ENCODE results near the gene ECT2L. TPM values are rescaled to one million over a fixed set of nuclear protein-coding genes. Genes with fewer than 3 reads are reported as not detected.
"Not testable (repeated sequence)": the region's sequence is repeated elsewhere in the genome, so short reads cannot be mapped to it uniquely, and the experiment has no call there.

ECT2L gene
- total and polyA plus RNA-seq, 7 experiments from 2014 or later, result 0.13 to 0.27 (median 0.15) TPM; not detected in 4

DNA sequence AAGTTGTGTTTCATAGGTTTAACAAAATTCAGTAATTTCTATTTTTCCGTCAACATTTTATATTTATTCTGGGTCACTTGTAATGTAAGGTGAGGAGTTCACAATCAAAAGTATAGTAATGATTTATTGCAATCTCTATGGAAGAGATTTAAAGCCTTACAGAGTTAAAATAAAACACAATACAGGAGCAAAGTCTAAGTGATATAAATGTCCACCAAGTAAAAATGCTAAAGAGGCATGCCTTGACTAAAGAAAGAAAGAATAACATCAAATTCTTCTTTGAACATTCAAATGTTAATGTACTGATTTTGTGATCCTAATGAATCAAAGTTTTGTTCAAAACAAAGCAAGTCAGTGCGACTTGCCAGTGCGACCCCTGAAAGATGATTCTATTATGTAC is 130.7 kb downstream of the ECT2L start:
- Mint-ChIP-seq H3K36me3 (peaks cover 4 to 41% (median 24%) of the 10 kb centered on the region in 5 donors), H3K27ac (no peak overlapping the region), H3K4me1 (peaks cover 0 to 5% (median 1%) of the 10 kb centered on the region in 7 donors), H3K4me3 (no peak overlapping the region), H3K27me3 (no peaks in the 10 kb centered on the region), H3K9me3 (no peaks in the 10 kb centered on the region)
- ChIA-PET POLR2A (no interaction called here), CTCF (interaction anchor here (0.6 kb wide), 1 partner anchor 593 kb away, joined by 3 read pairs; no protein-coding TSS in a partner anchor)
- intact Hi-C loops (cut with micrococcal nuclease), result no loop called here
- ATAC-seq (no peak), DNase-seq (no peak)
- H3K36me3 ChIP-seq (ENCODE audit: control insufficient read depth in 2 of 3, insufficient read depth in 3 of 3, low read length in 3 of 3), result peaks cover 0 to 14% (median 0%) of the 10 kb centered on the region in 3 experiments
- H3K27ac ChIP-seq (ENCODE audit: low read depth, low read length), result no peak overlapping the region
- H3K4me1 ChIP-seq (ENCODE audit: control insufficient read depth in 2 of 2, insufficient read depth in 2 of 2, low read length in 2 of 2), result no peaks in the 10 kb centered on the region
- no peaks in the 10 kb centered on the region for H3K27me3 ChIP-seq (ENCODE audit: control insufficient read depth in 2 of 2, insufficient read depth in 2 of 2, low read length in 2 of 2)
- no peaks in the 10 kb centered on the region for H3K9me3 ChIP-seq (ENCODE audit: control insufficient read depth in 2 of 3, low read length in 3 of 3)
- H3K4me3 ChIP-seq (ENCODE audit: low read length), result no peak overlapping the region

DNA sequence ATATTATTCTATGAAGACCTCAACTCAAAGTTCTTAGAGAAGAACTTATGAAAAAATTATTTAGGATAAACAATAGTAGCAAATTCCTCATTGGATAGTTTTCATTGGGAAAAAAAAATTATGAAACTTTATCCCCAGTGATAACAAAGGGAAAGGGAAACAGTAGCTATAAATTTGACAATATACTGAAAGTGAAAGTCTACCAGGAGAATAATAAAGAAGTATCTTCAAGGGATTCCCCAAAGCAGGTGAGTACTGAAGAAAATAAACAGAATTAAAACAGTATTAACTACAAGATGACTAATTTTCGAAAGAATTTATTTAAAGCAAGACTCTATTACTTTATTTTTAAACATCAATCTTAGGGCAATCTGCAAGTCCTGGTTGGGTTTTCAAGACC is 135.8 kb downstream of the ECT2L start:
- H3K4me1 ChIP-seq (ENCODE audit: control insufficient read depth in 2 of 2, insufficient read depth in 2 of 2, low read length in 2 of 2), result peaks cover 3 to 4% of the 10 kb centered on the region in 2 donors
- intact Hi-C loops (cut with micrococcal nuclease), result loop anchor here in 1 of 2 donors (5.0 kb wide), 2 partner anchors 241 to 431 kb away; no protein-coding TSS in a partner anchor
- H3K4me3 ChIP-seq (ENCODE audit: low read length), result no peak overlapping the region
- H3K27me3 ChIP-seq (ENCODE audit: control insufficient read depth in 2 of 2, insufficient read depth in 2 of 2, low read length in 2 of 2), result no peaks in the 10 kb centered on the region
- Mint-ChIP-seq H3K4me3 (no peak overlapping the region), H3K4me1 (peaks cover 0 to 13% (median 12%) of the 10 kb centered on the region in 7 donors), H3K9me3 (peaks cover 0 to 3% (median 0%) of the 10 kb centered on the region in 11 donors), H3K27ac (peak overlapping the region in 2 of 9 donors; percentile 3 to 19), H3K36me3 (peaks cover under 1 to 53% (median 28%) of the 10 kb centered on the region in 5 donors), H3K27me3 (no peaks in the 10 kb centered on the region)
- peaks cover 0 to 14% (median 0%) of the 10 kb centered on the region in 3 experiments for H3K36me3 ChIP-seq (ENCODE audit: control insufficient read depth in 2 of 3, insufficient read depth in 3 of 3, low read length in 3 of 3)
- ChIA-PET CTCF (interaction anchor here (0.8 kb wide), 1 partner anchor 182 kb away, joined by 3 read pairs; no protein-coding TSS in a partner anchor), POLR2A (no interaction called here)
- DNase-seq, result no peak
- no peak for ATAC-seq
- no peak overlapping the region for H3K27ac ChIP-seq (ENCODE audit: low read depth, low read length)
- no peaks in the 10 kb centered on the region for H3K9me3 ChIP-seq (ENCODE audit: control insufficient read depth in 2 of 3, low read length in 3 of 3)

DNA sequence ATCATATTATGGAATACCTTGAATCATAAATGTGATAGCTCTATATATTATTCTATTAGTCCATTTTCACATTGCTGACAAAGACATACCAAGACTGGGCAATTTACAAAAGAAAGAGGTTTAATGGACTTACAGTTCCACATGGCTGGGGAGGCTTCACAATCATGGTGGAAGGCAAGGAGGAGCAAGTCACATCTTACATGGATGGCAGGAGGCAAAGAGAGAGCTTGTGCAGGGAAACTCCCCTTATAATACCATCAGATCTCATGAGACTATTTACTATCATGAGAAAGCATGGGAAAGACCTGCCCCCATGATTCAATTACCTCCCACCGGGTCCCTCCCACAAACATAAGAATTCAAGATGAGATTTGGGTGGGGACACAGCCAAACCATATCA is 141.0 kb downstream of the ECT2L start:
- intact Hi-C loops (cut with micrococcal nuclease), result not testable (repeated sequence)

DNA sequence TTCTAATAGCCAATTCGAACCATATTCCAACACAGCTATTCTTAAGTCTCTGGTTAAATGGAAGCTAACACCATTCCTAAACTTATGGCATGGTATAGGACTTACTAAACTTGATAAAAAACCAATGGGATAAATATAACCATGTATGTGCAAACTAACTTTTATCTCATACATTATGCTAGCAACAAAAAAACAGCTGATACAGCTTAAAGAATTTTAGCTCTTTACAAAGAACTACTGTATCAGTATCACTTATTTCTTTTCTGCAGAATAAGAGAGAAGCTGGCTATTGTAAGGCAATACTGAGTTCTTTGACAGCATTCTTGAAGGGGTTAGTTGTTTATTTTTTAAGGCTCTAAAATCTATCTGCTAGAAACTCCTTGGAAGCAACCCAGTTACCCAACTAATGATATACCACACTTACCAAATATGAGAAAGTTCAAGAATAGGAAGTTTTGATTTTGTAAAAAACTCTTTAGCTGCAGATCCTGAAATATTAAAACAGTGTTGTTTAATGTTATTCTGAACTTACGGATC is 147.3 kb downstream of the ECT2L start:
- ChIA-PET CTCF (interaction anchor here (0.6 kb wide), 1 partner anchor 55 kb away, joined by 3 read pairs; no protein-coding TSS in a partner anchor), POLR2A (no interaction called here)
- ATAC-seq (no peak), DNase-seq (no peak)
- Histone ChIP-seq H3K4me1 (ENCODE audit: control insufficient read depth in 2 of 2, insufficient read depth in 2 of 2, low read length in 2 of 2) (peaks cover 9 to 10% of the 10 kb centered on the region in 2 donors), H3K9me3 (ENCODE audit: control insufficient read depth in 2 of 3, low read length in 3 of 3) (no peaks in the 10 kb centered on the region), H3K4me3 (ENCODE audit: low read length) (no peak overlapping the region), H3K27ac (ENCODE audit: low read depth, low read length) (no peak overlapping the region), H3K36me3 (ENCODE audit: control insufficient read depth in 2 of 3, insufficient read depth in 3 of 3, low read length in 3 of 3) (peaks cover 0 to 38% (median 9%) of the 10 kb centered on the region in 3 experiments), H3K27me3 (ENCODE audit: control insufficient read depth in 2 of 2, insufficient read depth in 2 of 2, low read length in 2 of 2) (no peaks in the 10 kb centered on the region)
- intact Hi-C loops (cut with micrococcal nuclease), result no loop called here
- H3K4me3 Mint-ChIP-seq, result no peak overlapping the region
- H3K27ac Mint-ChIP-seq, result peak overlapping the region in 1 of 9 donors; percentile 1
- no peaks in the 10 kb centered on the region for H3K27me3 Mint-ChIP-seq
- H3K4me1 Mint-ChIP-seq, result peaks cover 14 to 37% (median 21%) of the 10 kb centered on the region in 7 donors
- peaks cover 0 to 2% (median 0%) of the 10 kb centered on the region in 11 donors for H3K9me3 Mint-ChIP-seq
- H3K36me3 Mint-ChIP-seq, result peaks cover 6 to 73% (median 56%) of the 10 kb centered on the region in 5 donors

More for the DNA sequence above, 141.0 kb downstream of the ECT2L start:
- H3K27me3 Mint-ChIP-seq; POLR2A ChIA-PET; H3K27me3 ChIP-seq (ENCODE audit: control insufficient read depth in 2 of 2, insufficient read depth in 2 of 2, low read length in 2 of 2); H3K27ac ChIP-seq (ENCODE audit: low read depth, low read length); H3K4me3 Mint-ChIP-seq; DNase-seq; ATAC-seq; H3K27ac Mint-ChIP-seq; CTCF ChIA-PET; H3K4me3 ChIP-seq (ENCODE audit: low read length); H3K4me1 ChIP-seq (ENCODE audit: control insufficient read depth in 2 of 2, insufficient read depth in 2 of 2, low read length in 2 of 2); H3K9me3 ChIP-seq (ENCODE audit: control insufficient read depth in 2 of 3, low read length in 3 of 3): not testable (repeated sequence)
- Mint-ChIP-seq H3K36me3 (peaks cover 8 to 72% (median 51%) of the 10 kb centered on the region in 5 donors), H3K4me1 (peaks cover 0 to 10% (median 6%) of the 10 kb centered on the region in 7 donors), H3K9me3 (peaks cover 3 to 15% (median 6%) of the 10 kb centered on the region in 11 donors)
- H3K36me3 ChIP-seq (ENCODE audit: control insufficient read depth in 2 of 3, insufficient read depth in 3 of 3, low read length in 3 of 3), result peaks cover 0 to 21% (median 8%) of the 10 kb centered on the region in 3 experiments

DNA sequence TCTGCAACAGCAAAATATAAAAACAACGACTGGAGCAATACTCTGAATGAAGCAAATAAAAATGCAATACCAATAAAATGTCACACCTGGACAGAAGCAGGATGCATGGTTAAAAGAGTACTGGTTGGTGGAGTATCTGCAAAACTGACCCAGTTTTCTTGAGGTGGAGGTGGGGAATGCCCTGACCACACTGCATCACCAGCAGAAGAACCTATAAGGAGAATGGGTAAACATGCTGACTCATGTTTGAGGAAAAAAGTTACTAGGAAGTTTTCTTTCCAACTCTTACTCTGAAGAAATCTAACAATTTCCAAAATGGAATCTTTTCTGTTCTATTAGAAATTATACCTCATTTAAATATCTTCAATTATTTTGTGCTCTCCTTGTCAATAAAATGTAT is 148.5 kb downstream of the ECT2L start:
- H3K36me3 Mint-ChIP-seq, result peaks cover 6 to 68% (median 49%) of the 10 kb centered on the region in 5 donors
- peaks cover 9 to 10% of the 10 kb centered on the region in 2 donors for H3K4me1 ChIP-seq (ENCODE audit: control insufficient read depth in 2 of 2, insufficient read depth in 2 of 2, low read length in 2 of 2)
- H3K4me3 Mint-ChIP-seq, result no peak overlapping the region
- peaks cover 0 to 4% (median 0%) of the 10 kb centered on the region in 11 donors for H3K9me3 Mint-ChIP-seq
- peak in 1 of 9 donors; percentile 35 for DNase-seq
- no peak overlapping the region for H3K4me3 ChIP-seq (ENCODE audit: low read length)
- H3K9me3 ChIP-seq (ENCODE audit: control insufficient read depth in 2 of 3, low read length in 3 of 3), result no peaks in the 10 kb centered on the region
- no peaks in the 10 kb centered on the region for H3K27me3 Mint-ChIP-seq
- ChIA-PET CTCF (no interaction called here), POLR2A (interaction anchor here (0.6 kb wide), 1 partner anchor 176 kb away, joined by 3 read pairs; no protein-coding TSS in a partner anchor)
- H3K36me3 ChIP-seq (ENCODE audit: control insufficient read depth in 2 of 3, insufficient read depth in 3 of 3, low read length in 3 of 3), result peaks cover 0 to 29% (median 7%) of the 10 kb centered on the region in 3 experiments
- H3K27ac Mint-ChIP-seq, result no peak overlapping the region
- peak; percentile 64 for ATAC-seq
- no peak overlapping the region for H3K27ac ChIP-seq (ENCODE audit: low read depth, low read length)
- H3K27me3 ChIP-seq (ENCODE audit: control insufficient read depth in 2 of 2, insufficient read depth in 2 of 2, low read length in 2 of 2), result no peaks in the 10 kb centered on the region
- intact Hi-C loops (cut with micrococcal nuclease), result no loop called here
- H3K4me1 Mint-ChIP-seq, result peaks cover 23 to 46% (median 32%) of the 10 kb centered on the region in 7 donors

DNA sequence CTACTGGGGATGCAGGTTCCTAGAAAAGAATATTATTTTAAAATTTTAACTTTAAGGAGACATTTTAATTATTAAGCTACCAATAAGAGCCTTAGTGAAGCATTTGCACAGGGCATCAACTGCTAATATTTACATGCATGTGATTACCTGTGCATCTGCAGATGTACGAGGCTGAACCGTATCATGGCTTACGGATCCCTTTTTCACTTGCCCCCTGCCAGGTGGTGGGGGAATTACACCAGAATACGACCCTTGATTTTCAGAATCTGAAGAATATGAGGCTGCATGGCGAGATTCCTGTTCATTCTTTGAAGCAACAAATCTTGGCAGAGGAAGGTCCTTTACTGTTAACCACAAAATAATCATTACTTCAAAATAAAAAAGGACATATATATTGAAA is 149.5 kb downstream of the ECT2L start:
- POLR2A ChIA-PET, result no interaction called here
- Mint-ChIP-seq H3K4me1 (peaks cover 27 to 50% (median 39%) of the 10 kb centered on the region in 7 donors), H3K9me3 (peaks cover 0 to 4% (median 0%) of the 10 kb centered on the region in 11 donors), H3K36me3 (peaks cover 6 to 60% (median 42%) of the 10 kb centered on the region in 5 donors), H3K27ac (peak overlapping the region in 1 of 9 donors; percentile 65), H3K27me3 (no peaks in the 10 kb centered on the region), H3K4me3 (no peak overlapping the region)
- DNase-seq, result no peak
- H3K36me3 ChIP-seq (ENCODE audit: control insufficient read depth in 2 of 3, insufficient read depth in 3 of 3, low read length in 3 of 3), result peaks cover 0 to 29% (median 7%) of the 10 kb centered on the region in 3 experiments
- no peaks in the 10 kb centered on the region for H3K9me3 ChIP-seq (ENCODE audit: control insufficient read depth in 2 of 3, low read length in 3 of 3)
- intact Hi-C loops (cut with micrococcal nuclease), result loop anchor here in 1 of 2 donors (5.0 kb wide), 1 partner anchor 42 kb away; the partner anchor contains the start of gene REPS1
- H3K4me1 ChIP-seq (ENCODE audit: control insufficient read depth in 2 of 2, insufficient read depth in 2 of 2, low read length in 2 of 2), result peaks cover 9 to 10% of the 10 kb centered on the region in 2 donors
- H3K4me3 ChIP-seq (ENCODE audit: low read length), result no peak overlapping the region
- no peak overlapping the region for H3K27ac ChIP-seq (ENCODE audit: low read depth, low read length)
- no peaks in the 10 kb centered on the region for H3K27me3 ChIP-seq (ENCODE audit: control insufficient read depth in 2 of 2, insufficient read depth in 2 of 2, low read length in 2 of 2)
- ATAC-seq, result no peak
- CTCF ChIA-PET, result no interaction called here
